Stimulated activated naive CD8-positive, alpha-beta T cell treated with anti-CD3 and anti-CD28 coated beads, Interleukin-15, amount 100 ng/mL, for 72 hours (primary cell): ENCODE results near the gene SPTY2D1.
A peak's percentile ranks its signal among the peaks of the same experiment; 100 is the strongest.
"Not testable (repeated sequence)": the region's sequence is repeated elsewhere in the genome, so short reads cannot be mapped to it uniquely, and the experiment has no call there.

Experiments
- ATAC-seq: fragments of 150-1000 bp; cut with Tn5 transposase; 2 replicates; pipeline ENCODE4 v1.10.0; 2021; ENCODE audit warnings: mild to moderate bottlenecking, moderate library complexity
- DNase-seq, 2 donors: peaks; one replicate each; pipeline ENCODE4 v3.0.0; 2021 to 2022
- H3K27ac Mint-ChIP-seq, 2 donors: one replicate each; pipeline ENCODE4 v1.8.0; 2022; ENCODE audit warnings: mild to moderate bottlenecking in 2 of 2, mixed read lengths in 2 of 2, moderate library complexity in 2 of 2
- H3K27me3 Mint-ChIP-seq: one replicate; pipeline ENCODE4 v1.8.0; 2022; ENCODE audit warnings: mixed read lengths
- H3K4me1 Mint-ChIP-seq: one replicate; pipeline ENCODE4 v1.8.0; 2022; ENCODE audit warnings: mild to moderate bottlenecking, mixed read lengths
- H3K4me3 Mint-ChIP-seq, 2 donors: one replicate each; pipeline ENCODE4 v1.8.0; 2022; ENCODE audit warnings: mild to moderate bottlenecking in 2 of 2, mixed read lengths in 2 of 2, moderate library complexity in 1 of 2
- H3K9me3 Mint-ChIP-seq, 2 donors: one replicate each; pipeline ENCODE4 v1.8.0; 2022; ENCODE audit warnings: mixed read lengths in 2 of 2

The SPTY2D1 gene

DNA sequence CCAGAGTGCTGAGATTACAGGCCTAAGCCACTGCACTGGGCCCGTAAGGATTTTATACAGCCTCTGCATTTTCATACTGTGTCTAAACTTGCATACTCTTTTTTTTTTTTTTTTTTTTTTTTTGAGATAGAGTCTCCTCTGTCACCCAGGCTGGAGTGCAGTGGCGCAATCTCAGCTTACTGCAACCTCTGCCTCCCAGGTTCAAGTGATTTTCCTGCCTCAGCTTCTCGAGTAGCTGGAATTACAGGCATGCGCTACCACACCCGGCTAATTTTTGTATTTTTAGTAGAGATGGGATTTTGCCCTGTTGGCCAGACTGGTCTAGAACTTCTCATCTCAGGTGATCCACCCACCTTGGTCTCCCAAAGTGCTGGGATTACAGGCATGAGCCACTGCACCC is 40.1 kb downstream of the SPTY2D1 start:
- ATAC-seq, H3K27ac Mint-ChIP-seq, H3K4me1 Mint-ChIP-seq, H3K4me3 Mint-ChIP-seq, H3K9me3 Mint-ChIP-seq, H3K27me3 Mint-ChIP-seq, DNase-seq: not testable (repeated sequence)

DNA sequence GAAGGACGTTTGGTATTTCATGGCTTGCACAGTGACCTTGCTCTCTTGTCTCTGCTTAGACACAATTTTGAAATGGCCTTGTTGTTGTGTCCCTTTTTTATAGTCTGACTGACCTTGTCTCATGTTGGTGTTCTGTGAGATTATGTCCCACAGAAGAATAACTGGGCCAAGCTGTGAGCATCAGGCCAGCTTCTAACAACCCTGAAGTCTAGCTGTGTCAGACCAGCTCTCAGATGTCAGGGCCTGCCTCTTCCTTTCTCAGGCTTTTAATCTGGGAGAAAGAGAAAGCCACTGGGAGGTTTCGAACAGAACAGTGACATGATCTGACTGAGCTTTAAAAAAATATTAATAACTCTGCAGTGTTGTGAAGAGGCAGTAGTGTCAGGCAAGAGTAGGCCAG is 43.6 kb downstream of the SPTY2D1 start:
- ATAC-seq = no peak
- no peaks in the 10 kb centered on the region for H3K4me1 Mint-ChIP-seq
- H3K27me3 Mint-ChIP-seq = no peaks in the 10 kb centered on the region
- no peak overlapping the region for H3K4me3 Mint-ChIP-seq
- DNase-seq = no peak
- H3K9me3 Mint-ChIP-seq = no peaks in the 10 kb centered on the region
- H3K27ac Mint-ChIP-seq = peak overlapping the region; percentile 9 to 75

DNA sequence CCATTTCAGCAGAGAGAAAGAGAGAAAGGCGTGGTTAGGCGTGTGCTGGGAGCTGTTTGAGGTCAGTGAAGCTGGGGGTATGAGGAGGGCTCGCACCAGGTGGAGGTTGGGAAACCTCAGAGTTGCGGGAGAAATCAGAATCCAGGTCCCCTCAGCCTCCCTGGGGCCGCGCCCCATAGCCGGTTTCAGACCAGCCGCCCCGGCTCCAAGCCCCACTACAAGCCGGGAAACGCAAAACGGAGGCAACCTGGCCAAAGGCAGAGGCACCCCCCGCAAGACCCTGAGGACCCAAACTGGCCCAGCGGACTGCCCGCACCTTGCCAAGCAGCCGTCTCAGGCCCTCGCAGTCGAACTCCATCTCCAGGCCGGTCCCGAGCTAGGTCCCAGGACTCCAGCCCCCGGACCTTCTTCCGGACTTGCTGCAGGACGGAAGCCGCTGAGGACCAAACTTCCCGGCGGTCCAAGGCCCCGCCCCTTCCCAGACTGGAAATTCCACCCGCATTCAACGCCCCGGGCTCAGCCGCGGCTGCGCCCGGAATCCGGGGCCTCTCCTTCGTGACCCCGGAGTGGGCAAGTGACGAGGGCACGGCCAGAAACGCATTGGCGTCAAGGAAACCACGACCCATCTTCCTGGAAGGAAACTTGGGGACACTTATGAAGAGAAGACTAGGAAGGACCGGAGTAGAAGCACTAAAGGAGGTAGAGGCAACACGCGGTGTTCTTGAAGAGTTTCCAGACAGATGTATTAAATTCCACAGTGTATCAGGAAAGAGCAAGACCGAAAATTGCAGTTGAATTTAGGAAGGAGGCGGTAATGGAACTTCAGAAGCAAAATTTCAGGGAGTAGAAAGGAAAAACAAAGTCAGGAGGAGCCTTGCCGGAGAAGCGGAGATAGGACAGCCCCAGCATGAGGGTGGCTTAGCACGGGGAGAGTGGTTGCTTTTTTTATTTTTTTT is 45.6 kb downstream of the SPTY2D1 start, which contains the start of gene UEVLD:
Gene UEVLD, minus strand, starts transcription at position 438 of the 956 bp plus-strand sequence. Its CDS starts 80 bp downstream, at position 358.
- ATAC-seq (peak; percentile 68), DNase-seq (peak; percentile 51 to 67)
- Mint-ChIP-seq H3K9me3 (no peaks in the 10 kb centered on the region), H3K27ac (no peak within 1 kb of the TSS), H3K27me3 (no peaks in the 10 kb centered on the region), H3K4me3 (no peak within 1 kb of the TSS), H3K4me1 (no peaks in the 10 kb centered on the region)

DNA sequence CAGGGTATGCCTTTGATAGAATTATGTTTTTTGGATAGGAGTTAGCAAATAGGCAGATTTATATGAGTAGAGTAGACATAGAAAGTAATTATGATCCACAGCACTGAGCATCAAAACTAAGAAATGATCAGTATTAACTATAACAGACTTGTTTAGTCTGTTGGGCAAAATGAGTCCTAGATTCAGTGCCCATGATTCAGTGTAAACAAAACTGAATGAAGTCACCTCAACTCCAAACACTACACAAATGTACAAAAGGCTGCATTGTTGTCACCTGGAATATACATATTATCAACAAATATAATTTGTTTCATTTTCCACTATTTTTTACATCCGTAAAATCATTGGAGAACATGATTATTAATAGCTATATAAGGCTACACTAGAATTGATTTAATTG is 52.3 kb downstream of the SPTY2D1 start:
- no peak for ATAC-seq
- no peaks in the 10 kb centered on the region for H3K27me3 Mint-ChIP-seq
- no peak overlapping the region for H3K4me3 Mint-ChIP-seq
- DNase-seq = no peak
- no peak overlapping the region for H3K27ac Mint-ChIP-seq
- H3K9me3 Mint-ChIP-seq = no peaks in the 10 kb centered on the region
- H3K4me1 Mint-ChIP-seq = peaks cover 8% of the 10 kb centered on the region

DNA sequence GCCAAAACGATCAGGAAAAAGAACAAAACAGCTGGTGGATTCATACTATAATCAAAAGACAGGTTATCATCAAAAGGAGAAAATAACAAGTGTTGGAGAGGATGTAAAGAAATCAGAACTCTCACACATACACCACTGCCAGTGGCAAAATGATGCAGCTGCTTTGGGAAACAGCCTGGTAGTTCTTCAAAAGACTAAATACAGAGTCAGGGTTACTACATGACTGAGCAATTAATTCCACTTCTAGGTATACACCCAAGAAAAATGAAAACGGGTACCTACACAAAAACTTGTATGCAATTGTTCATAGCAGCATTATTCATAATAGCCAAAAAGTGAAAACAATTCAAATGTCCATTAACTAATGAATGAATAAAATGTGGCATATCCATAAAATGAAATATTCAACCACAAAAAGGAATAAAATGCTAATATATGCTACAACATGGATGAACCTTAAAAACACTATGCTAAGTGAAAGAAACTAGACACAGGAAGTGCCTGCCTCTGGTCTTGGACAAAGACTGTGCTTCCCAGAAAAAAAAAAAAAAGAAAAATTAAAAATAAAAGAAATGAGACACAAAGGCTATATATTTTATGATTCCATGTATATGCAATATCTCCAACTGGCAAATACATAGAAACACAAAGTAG is 53.9 kb downstream of the SPTY2D1 start:
- H3K4me1 Mint-ChIP-seq = peaks cover 8% of the 10 kb centered on the region
- H3K27ac Mint-ChIP-seq = no peak overlapping the region
- H3K27me3 Mint-ChIP-seq = no peaks in the 10 kb centered on the region
- H3K4me3 Mint-ChIP-seq = no peak overlapping the region
- ATAC-seq (no peak), DNase-seq (no peak)
- H3K9me3 Mint-ChIP-seq = no peaks in the 10 kb centered on the region

DNA sequence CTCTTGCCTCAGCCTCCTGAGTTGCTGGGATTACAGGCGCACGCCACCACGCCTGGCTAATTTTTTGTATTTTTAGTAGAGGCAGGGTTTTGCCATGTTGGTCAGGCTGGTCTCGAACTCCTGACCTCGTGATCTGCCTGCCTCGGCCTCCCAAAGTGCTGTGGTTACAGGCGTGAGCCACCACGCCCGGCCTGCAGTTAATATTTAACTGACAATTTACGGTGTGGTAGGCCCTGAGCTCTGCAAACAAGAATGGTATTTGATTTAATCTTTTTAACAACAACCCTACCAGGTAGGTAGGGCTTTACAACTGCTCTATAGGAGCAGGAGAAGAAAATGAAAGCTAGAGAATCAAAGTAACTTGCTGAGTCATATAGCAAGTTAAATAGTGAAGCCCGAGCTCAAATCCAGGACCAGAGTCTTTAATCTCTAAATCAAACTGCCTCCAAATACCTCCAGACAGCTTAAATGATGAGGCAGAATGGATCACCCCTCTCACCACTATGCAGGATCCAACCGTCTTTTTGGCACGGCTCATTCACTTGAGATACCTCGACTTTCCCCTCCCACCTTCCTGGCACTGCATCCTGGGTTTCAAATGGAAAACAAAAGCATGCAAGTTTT is 55.1 kb downstream of the SPTY2D1 start:
- Mint-ChIP-seq H3K27me3 (no peaks in the 10 kb centered on the region), H3K4me3 (peak overlapping the region; percentile 10 to 28), H3K9me3 (no peaks in the 10 kb centered on the region), H3K27ac (no peak overlapping the region), H3K4me1 (peaks cover 8% of the 10 kb centered on the region)
- DNase-seq (no peak), ATAC-seq (peak; percentile 62)

DNA sequence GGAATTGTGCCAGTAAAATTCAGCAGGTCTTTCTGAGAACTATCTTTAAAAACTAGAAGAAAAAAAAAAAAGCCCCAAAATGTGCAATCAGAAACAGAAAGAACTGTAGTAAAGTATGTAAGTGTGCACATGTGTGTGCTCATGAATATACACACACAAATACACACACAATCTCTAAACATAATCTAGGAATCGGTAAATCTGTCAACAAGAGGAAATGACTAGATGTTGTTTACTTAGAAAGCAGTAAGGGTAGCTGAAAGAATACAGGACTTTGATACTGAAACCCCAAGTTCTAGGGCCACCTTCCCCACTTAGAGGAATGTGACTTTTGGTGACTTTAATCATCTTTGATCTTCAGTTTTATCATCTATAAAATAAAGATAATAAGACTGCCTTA is 58.8 kb downstream of the SPTY2D1 start:
- Mint-ChIP-seq H3K27me3 (no peaks in the 10 kb centered on the region), H3K27ac (no peak overlapping the region), H3K9me3 (no peaks in the 10 kb centered on the region), H3K4me3 (no peak overlapping the region), H3K4me1 (peaks cover 13% of the 10 kb centered on the region)
- DNase-seq (no peak), ATAC-seq (no peak)

DNA sequence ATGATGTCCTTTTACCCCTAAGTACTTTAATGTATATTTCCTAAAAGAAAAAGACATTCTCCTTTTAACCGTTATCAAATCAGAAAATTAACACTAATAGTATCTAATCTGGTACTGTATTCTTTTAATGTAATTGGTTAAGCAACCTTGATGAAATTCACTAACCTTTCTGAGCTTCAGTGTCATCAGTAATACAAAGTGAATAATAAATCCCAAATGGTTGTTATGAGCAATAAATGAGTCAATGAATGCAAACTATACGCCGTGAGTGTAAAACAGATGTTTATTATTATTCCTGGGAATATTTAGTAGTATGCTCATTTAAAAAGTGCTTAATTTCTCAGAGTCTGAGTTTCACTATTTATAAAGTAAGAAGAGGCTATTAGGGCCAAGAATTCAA is 67.1 kb downstream of the SPTY2D1 start:
- Mint-ChIP-seq H3K4me1 (no peaks in the 10 kb centered on the region), H3K27me3 (no peaks in the 10 kb centered on the region), H3K27ac (no peak overlapping the region), H3K9me3 (no peaks in the 10 kb centered on the region), H3K4me3 (no peak overlapping the region)
- no peak for DNase-seq
- ATAC-seq = no peak

DNA sequence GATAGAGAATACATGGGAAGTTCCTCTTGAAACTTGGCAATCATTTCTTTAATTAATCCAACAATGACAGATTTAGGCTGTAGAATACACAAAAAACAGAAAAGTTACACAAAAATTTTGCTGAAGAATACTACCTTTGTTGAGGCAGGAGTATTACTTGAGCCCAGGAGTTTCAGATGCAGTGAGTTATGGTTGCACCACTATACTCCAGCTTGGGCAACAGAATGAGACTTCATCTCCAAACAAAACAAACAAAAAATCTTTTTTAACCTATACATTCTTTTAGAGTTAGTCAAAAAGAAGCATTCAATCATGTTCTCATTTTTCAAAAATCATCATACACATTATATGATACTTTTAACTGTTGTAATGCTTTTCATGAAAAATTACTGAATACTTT is 67.7 kb downstream of the SPTY2D1 start:
- DNase-seq = no peak
- H3K4me1 Mint-ChIP-seq = no peaks in the 10 kb centered on the region
- ATAC-seq = no peak
- H3K9me3 Mint-ChIP-seq = no peaks in the 10 kb centered on the region
- H3K27me3 Mint-ChIP-seq = no peaks in the 10 kb centered on the region
- no peak overlapping the region for H3K27ac Mint-ChIP-seq
- no peak overlapping the region for H3K4me3 Mint-ChIP-seq

DNA sequence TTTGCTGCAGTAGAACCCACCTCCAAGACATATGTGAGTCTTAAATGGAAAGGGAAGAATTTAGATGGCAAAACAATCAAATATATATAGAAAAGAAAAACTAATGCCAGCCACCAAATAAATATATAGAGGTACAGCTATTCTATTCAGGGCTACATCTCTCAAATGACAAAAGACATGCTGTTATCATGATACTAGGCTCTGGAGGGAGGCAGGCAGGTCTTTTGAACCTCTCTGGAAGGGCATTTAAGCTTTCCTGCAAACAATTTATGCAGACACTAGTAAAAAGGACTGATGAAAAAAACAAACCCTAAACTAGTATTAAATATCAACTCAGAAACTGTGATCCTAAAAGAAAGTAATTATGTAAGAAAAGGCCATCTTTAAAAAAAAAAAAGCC is 70.0 kb downstream of the SPTY2D1 start:
- Mint-ChIP-seq H3K9me3 (no peaks in the 10 kb centered on the region), H3K4me3 (no peak overlapping the region), H3K27me3 (no peaks in the 10 kb centered on the region), H3K4me1 (no peaks in the 10 kb centered on the region), H3K27ac (no peak overlapping the region)
- DNase-seq (no peak), ATAC-seq (no peak)

DNA sequence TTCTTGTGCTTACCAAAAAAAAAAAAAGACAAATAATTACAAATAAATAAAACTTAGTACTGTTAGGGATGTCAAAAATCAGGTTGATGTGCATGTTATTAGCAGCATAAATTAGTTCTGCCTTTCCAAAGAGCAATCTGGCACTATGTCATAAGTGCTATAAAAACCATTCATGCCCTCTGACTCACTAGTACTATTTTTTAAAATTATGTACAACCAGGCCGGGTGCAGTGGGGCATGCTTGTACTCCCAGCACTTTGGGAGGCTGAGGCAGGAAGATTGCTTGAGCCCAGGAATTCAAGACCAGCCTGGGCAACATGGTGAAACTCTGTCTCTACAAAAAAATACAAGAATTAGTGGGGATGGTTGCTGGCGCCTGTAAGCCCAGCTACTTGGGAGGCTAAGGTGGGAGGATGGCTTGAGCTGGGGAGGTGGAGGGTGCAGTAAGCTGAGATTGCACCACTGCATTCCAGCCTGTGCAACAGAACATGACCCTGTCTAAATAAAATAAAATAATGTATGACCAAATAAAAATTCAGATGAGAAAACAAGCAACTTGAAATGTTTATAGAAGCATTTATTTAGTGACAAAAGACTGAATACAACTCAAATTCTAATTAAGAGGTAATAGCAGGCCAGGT is 70.9 kb downstream of the SPTY2D1 start:
- DNase-seq (no peak), ATAC-seq (no peak)
- Mint-ChIP-seq H3K4me1 (no peaks in the 10 kb centered on the region), H3K4me3 (no peak overlapping the region), H3K27ac (no peak overlapping the region), H3K9me3 (no peaks in the 10 kb centered on the region), H3K27me3 (no peaks in the 10 kb centered on the region)
